H9 (cell line): Measurements from ENCODE around the gene CARMIL3. TPM values are rescaled to one million over a fixed set of nuclear protein-coding genes. Genes with fewer than 3 reads are reported as not detected.
"Not testable (repeated sequence)": the region's sequence is repeated elsewhere in the genome, so short reads cannot be mapped to it uniquely, and the experiment has no call there.

Source experiments
- DNase-seq: peaks from one replicate; pipeline ENCODE4 v3.0.0-alpha.2; 2017
- H2AFZ ChIP-seq: one replicate; pipeline ENCODE4 v1.6.1; 2013; ENCODE audit warnings: mild to moderate bottlenecking, low read length, control low read depth, moderate library complexity
- H2AK5ac ChIP-seq: 2 replicates; pipeline ENCODE4 v1.6.1; 2013; ENCODE audit warnings: low read length, control low read depth, mixed read lengths; ENCODE audit not compliant: insufficient read length
- H2BK120ac ChIP-seq: one replicate; pipeline ENCODE4 v1.6.1; 2013; ENCODE audit warnings: low read depth, mild to moderate bottlenecking, low read length, control low read depth, inconsistent platforms; ENCODE audit not compliant: poor library complexity, severe bottlenecking
- H2BK12ac ChIP-seq: 2 replicates; pipeline ENCODE4 v1.6.1; 2013; ENCODE audit warnings: low read length, control low read depth, mixed read lengths, low read depth; ENCODE audit not compliant: insufficient read length
- H2BK15ac ChIP-seq: 2 replicates; pipeline ENCODE4 v1.6.1; 2013; ENCODE audit warnings: low read depth, low read length, control low read depth
- H2BK20ac ChIP-seq: one replicate; pipeline ENCODE4 v1.6.1; 2013; ENCODE audit warnings: low read depth, mild to moderate bottlenecking, low read length, control low read depth, inconsistent platforms; ENCODE audit not compliant: poor library complexity, severe bottlenecking
- H2BK5ac ChIP-seq: 2 replicates; pipeline ENCODE4 v1.6.1; 2013; ENCODE audit warnings: low read length, control low read depth, mixed read lengths; ENCODE audit not compliant: insufficient read length
- H3K14ac ChIP-seq: 2 replicates; pipeline ENCODE4 v1.6.1; 2013; ENCODE audit warnings: low read length, control low read depth; ENCODE audit not compliant: insufficient read depth
- H3K18ac ChIP-seq: 2 replicates; pipeline ENCODE4 v1.6.1; 2013; ENCODE audit warnings: low read depth, mild to moderate bottlenecking, mixed read lengths, low read length, control low read depth; ENCODE audit not compliant: insufficient read length
- H3K23ac ChIP-seq: 2 replicates; pipeline ENCODE4 v1.6.1; 2013; ENCODE audit warnings: low read length, control low read depth, mixed read lengths, low read depth; ENCODE audit not compliant: insufficient read length
- H3K23me2 ChIP-seq: 2 replicates; pipeline ENCODE4 v1.6.1; 2013; ENCODE audit warnings: low read depth, mild to moderate bottlenecking, mixed read lengths, low read length, control low read depth; ENCODE audit not compliant: insufficient read length, poor library complexity, severe bottlenecking
- H3K27ac ChIP-seq: 2 replicates; pipeline ENCODE4 v1.5.1; 2013; ENCODE audit warnings: low read length, control low read depth, mixed read lengths, low read depth; ENCODE audit not compliant: insufficient read length
- H3K27me3 ChIP-seq: 2 replicates; pipeline ENCODE4 v1.6.1; 2013; ENCODE audit warnings: low read length, control low read depth, inconsistent platforms; ENCODE audit not compliant: insufficient read depth
- H3K4ac ChIP-seq: 2 replicates; pipeline ENCODE4 v1.6.1; 2013; ENCODE audit warnings: low read depth, mild to moderate bottlenecking, control low read depth, inconsistent platforms, low read length, moderate library complexity
- H3K4me1 ChIP-seq: 2 replicates; pipeline ENCODE4 v1.6.1; 2013; ENCODE audit warnings: low read length, control low read depth, inconsistent platforms; ENCODE audit not compliant: insufficient read depth
- H3K4me2 ChIP-seq: 2 replicates; pipeline ENCODE4 v1.6.1; 2013; ENCODE audit warnings: low read length, control low read depth, mixed read lengths; ENCODE audit not compliant: insufficient read length, insufficient read depth
- H3K56ac ChIP-seq: 2 replicates; pipeline ENCODE4 v1.6.1; 2013; ENCODE audit warnings: low read depth, mild to moderate bottlenecking, mixed read lengths, low read length, control low read depth; ENCODE audit not compliant: insufficient read length
- H3K79me1 ChIP-seq: 2 replicates; pipeline ENCODE4 v1.6.1; 2013; ENCODE audit warnings: low read depth, mild to moderate bottlenecking, moderate library complexity, low read length, control low read depth, inconsistent platforms; ENCODE audit not compliant: insufficient read depth, poor library complexity, severe bottlenecking
- H3K79me2 ChIP-seq: 2 replicates; pipeline ENCODE4 v1.6.1; 2013; ENCODE audit warnings: low read length, control low read depth, inconsistent platforms; ENCODE audit not compliant: insufficient read depth
- H3K9ac ChIP-seq: 2 replicates; pipeline ENCODE4 v1.6.1; 2013; ENCODE audit warnings: low read length, control low read depth, mixed read lengths; ENCODE audit not compliant: insufficient read length; ENCODE audit errors: extremely low read depth
- H3K9me3 ChIP-seq: one replicate; pipeline ENCODE4 v1.6.1; 2013; ENCODE audit warnings: low read depth, low read length, inconsistent platforms; ENCODE audit not compliant: control insufficient read depth
- H3T11ph ChIP-seq: one replicate; pipeline ENCODE4 v1.6.1; 2013; ENCODE audit warnings: mild to moderate bottlenecking, low read length, control low read depth, inconsistent platforms
- H4K20me1 ChIP-seq: one replicate; pipeline ENCODE4 v1.6.1; 2013; ENCODE audit not compliant: control insufficient read depth, insufficient read length, insufficient read depth
- H4K5ac ChIP-seq: 2 replicates; pipeline ENCODE4 v1.6.1; 2013; ENCODE audit warnings: low read depth, mild to moderate bottlenecking, mixed read lengths, low read length, control low read depth; ENCODE audit not compliant: insufficient read length
- H4K8ac ChIP-seq: replicated peaks from 2 replicates; pipeline ENCODE4 v1.6.1; 2013; ENCODE audit warnings: low read length, control low read depth, mixed read lengths, low read depth; ENCODE audit not compliant: insufficient read length
- H4K91ac ChIP-seq: 2 replicates; pipeline ENCODE4 v1.6.1; 2013; ENCODE audit warnings: low read depth, mild to moderate bottlenecking, moderate library complexity, mixed read lengths, low read length, control low read depth; ENCODE audit not compliant: insufficient read length
- H3K27ac Mint-ChIP-seq, 3 experiments: 2 replicates in 2 of 3; 3 replicates in 1 of 3; pipeline ENCODE4 v1.8.0; 2020 to 2021; ENCODE audit warnings: mixed read lengths in 3 of 3, mild to moderate bottlenecking in 1 of 3, moderate library complexity in 1 of 3
- H3K27me3 Mint-ChIP-seq: 2 replicates; pipeline ENCODE4 v1.8.0; 2021; ENCODE audit warnings: low read depth, mild to moderate bottlenecking, moderate library complexity, mixed read lengths
- H3K36me3 Mint-ChIP-seq, 3 experiments: 2 replicates in 2 of 3; 3 replicates in 1 of 3; pipeline ENCODE4 v1.8.0; 2020 to 2021; ENCODE audit warnings: low read depth in 3 of 3, mixed read lengths in 3 of 3; ENCODE audit not compliant: insufficient read depth in 1 of 3
- H3K4me1 Mint-ChIP-seq, 2 experiments: 2 replicates each; pipeline ENCODE4 v1.8.0; 2020; ENCODE audit warnings: mixed read lengths in 2 of 2
- H3K4me3 Mint-ChIP-seq, 2 experiments: 2 replicates in 1 of 2; 3 replicates in 1 of 2; pipeline ENCODE4 v1.8.0; 2020 to 2021; ENCODE audit warnings: mild to moderate bottlenecking in 2 of 2, mixed read lengths in 2 of 2, moderate library complexity in 1 of 2
- H3K9me3 Mint-ChIP-seq, 2 experiments: 2 replicates in 1 of 2; 3 replicates in 1 of 2; pipeline ENCODE4 v1.8.0; 2020; ENCODE audit warnings: mild to moderate bottlenecking in 2 of 2, mixed read lengths in 2 of 2, moderate library complexity in 1 of 2
- CTCF ChIP-seq: fragments of 200-600 bp; sonication (generic); conservative IDR thresholded peaks from 3 replicates; pipeline ENCODE4 v1.8.0; 2021; ENCODE audit warnings: antibody characterized with exemption, mild to moderate bottlenecking
- WGBS: extraction: QIAGEN DNeasy Blood & Tissue Kit; methylation state at CpG from one replicate; pipeline ENCODE4 v1.1.7; 2013; ENCODE audit warnings: missing lambda C conversion rate, low lambda C conversion rate, mixed read lengths; ENCODE audit not compliant: insufficient read length; ENCODE audit errors: extremely low coverage; 5-methylcytosine and 5-hydroxymethylcytosine counted together
- total RNA-seq: library from RNA; stranded (reverse); gene quantifications from 2 replicates; pipeline ENCODE4 v1.2.1, GENCODE V29; 2021

The CARMIL3 gene
- total RNA-seq, 1 experiment from 2014 or later: 5.8 TPM

- no peak overlapping the region for H3K14ac ChIP-seq
- H3K23me2 ChIP-seq: no peaks in the 10 kb centered on the region
- H3T11ph ChIP-seq: no peak overlapping the region
- H3K4me1 ChIP-seq: no peaks in the 10 kb centered on the region
- no peak for TF ChIP-seq CTCF
- no peak overlapping the region for H2BK120ac ChIP-seq
- H2BK15ac ChIP-seq: no peak overlapping the region
- no peak overlapping the region for H3K27ac Mint-ChIP-seq
- H3K27ac ChIP-seq: no peak overlapping the region
- no peak overlapping the region for H2BK20ac ChIP-seq
- H3K9ac ChIP-seq: no peak overlapping the region
- H3K23ac ChIP-seq: no peak overlapping the region
- H3K36me3 Mint-ChIP-seq: peaks cover 54 to 63% (median 61%) of the 10 kb centered on the region in 3 experiments
- H3K4me3 Mint-ChIP-seq: no peak overlapping the region
- H4K8ac ChIP-seq: no peak overlapping the region
- H3K27me3 ChIP-seq: no peaks in the 10 kb centered on the region
- H3K4me1 Mint-ChIP-seq: no peaks in the 10 kb centered on the region; a peak in 2 of 4 replicates
- no peak overlapping the region for H3K56ac ChIP-seq
- H2AFZ ChIP-seq: no peak overlapping the region
- no peak overlapping the region for H3K18ac ChIP-seq
- H2BK5ac ChIP-seq: no peak overlapping the region
- no CpG with 5 or more reads among the region's 13 CpGs for WGBS
- DNase-seq: no peak
- no peak overlapping the region for H3K4ac ChIP-seq
- H4K20me1 ChIP-seq: no peaks in the 10 kb centered on the region
- no peak overlapping the region for H2BK12ac ChIP-seq
- H4K91ac ChIP-seq: no peak overlapping the region
- H4K5ac ChIP-seq: no peak overlapping the region
- H2AK5ac ChIP-seq: no peak overlapping the region
- H3K9me3 ChIP-seq: no peaks in the 10 kb centered on the region
- H3K4me2 ChIP-seq: no peak overlapping the region
- no peaks in the 10 kb centered on the region for H3K79me2 ChIP-seq
- no peaks in the 10 kb centered on the region for H3K27me3 Mint-ChIP-seq
- no peaks in the 10 kb centered on the region for H3K79me1 ChIP-seq
- H3K9me3 Mint-ChIP-seq: peaks cover 18 to 19% of the 10 kb centered on the region in 2 experiments
Measured at GRCh38 chr14:24103451-24103850, 51.6 kb downstream of the CARMIL3 start.

- H3K27ac Mint-ChIP-seq: 0 out of 7 replicates have a peak overlapping the region, but pooled peaks of 1 of the 3 experiments have one; percentile 53
- H3K4me2 ChIP-seq, H3K4ac ChIP-seq, H3K27me3 Mint-ChIP-seq, H4K5ac ChIP-seq, H3K9ac ChIP-seq, H2BK12ac ChIP-seq, H4K91ac ChIP-seq, DNase-seq, H2BK120ac ChIP-seq, H2BK20ac ChIP-seq, H2BK5ac ChIP-seq, H3K56ac ChIP-seq, H3K27me3 ChIP-seq, H3K4me1 ChIP-seq, H3K79me2 ChIP-seq, H3K23me2 ChIP-seq, H3K14ac ChIP-seq, H4K20me1 ChIP-seq, H3K79me1 ChIP-seq, H3K4me1 Mint-ChIP-seq, H3T11ph ChIP-seq, H2BK15ac ChIP-seq, H3K18ac ChIP-seq, H2AK5ac ChIP-seq, H3K9me3 ChIP-seq, H3K27ac ChIP-seq, H2AFZ ChIP-seq, H3K23ac ChIP-seq, H4K8ac ChIP-seq, H3K4me3 Mint-ChIP-seq: not testable (repeated sequence)
- peaks cover 18 to 19% of the 10 kb centered on the region in 2 experiments for H3K9me3 Mint-ChIP-seq
- no CpG with 5 or more reads among the region's 8 CpGs for WGBS
- peaks cover 37 to 42% (median 42%) of the 10 kb centered on the region in 3 experiments for H3K36me3 Mint-ChIP-seq
Measured at GRCh38 chr14:24105609-24106239, 53.9 kb downstream of the CARMIL3 start.
